GM12874 (cell line): ENCODE data around the gene TRABD.

Experiments
- CTCF ChIP-seq: IDR thresholded peaks from 2 replicates; pipeline ENCODE4 v1.5.1; 2011; ENCODE audit warnings: low read depth, mild to moderate bottlenecking, control low read depth, low read length, moderate library complexity; ENCODE audit not compliant: insufficient read depth

Gene TRABD

GRCh38 chr22:50175191-50175461, 10.6 kb upstream of the TRABD start:
- TF ChIP-seq CTCF, result no peak

- no peak for TF ChIP-seq CTCF
Measured at GRCh38 chr22:50175921-50176849, 9.5 kb upstream of the TRABD start.

GRCh38 chr22:50176850-50177536, 8.7 kb upstream of the TRABD start:
- no peak for TF ChIP-seq CTCF

GRCh38 chr22:50177537-50178470, 7.9 kb upstream of the TRABD start:
- no peak for TF ChIP-seq CTCF

GRCh38 chr22:50178471-50178864, 7.2 kb upstream of the TRABD start:
- no peak for TF ChIP-seq CTCF

GRCh38 chr22:50178871-50179869, 6.5 kb upstream of the TRABD start:
- no peak for TF ChIP-seq CTCF
